NCI-H1048 (cell line): ENCODE measurements around the gene SPEN.
A peak's percentile ranks its signal among the peaks of the same experiment; 100 is the strongest.
"Not testable (repeated sequence)": the region's sequence is repeated elsewhere in the genome, so short reads cannot be mapped to it uniquely, and the experiment has no call there.

Experiments used
- DNase-seq: peaks from one replicate; lab custom pipeline; 2025; lab: John Stamatoyannopoulos, UW

SPEN gene, protein sequence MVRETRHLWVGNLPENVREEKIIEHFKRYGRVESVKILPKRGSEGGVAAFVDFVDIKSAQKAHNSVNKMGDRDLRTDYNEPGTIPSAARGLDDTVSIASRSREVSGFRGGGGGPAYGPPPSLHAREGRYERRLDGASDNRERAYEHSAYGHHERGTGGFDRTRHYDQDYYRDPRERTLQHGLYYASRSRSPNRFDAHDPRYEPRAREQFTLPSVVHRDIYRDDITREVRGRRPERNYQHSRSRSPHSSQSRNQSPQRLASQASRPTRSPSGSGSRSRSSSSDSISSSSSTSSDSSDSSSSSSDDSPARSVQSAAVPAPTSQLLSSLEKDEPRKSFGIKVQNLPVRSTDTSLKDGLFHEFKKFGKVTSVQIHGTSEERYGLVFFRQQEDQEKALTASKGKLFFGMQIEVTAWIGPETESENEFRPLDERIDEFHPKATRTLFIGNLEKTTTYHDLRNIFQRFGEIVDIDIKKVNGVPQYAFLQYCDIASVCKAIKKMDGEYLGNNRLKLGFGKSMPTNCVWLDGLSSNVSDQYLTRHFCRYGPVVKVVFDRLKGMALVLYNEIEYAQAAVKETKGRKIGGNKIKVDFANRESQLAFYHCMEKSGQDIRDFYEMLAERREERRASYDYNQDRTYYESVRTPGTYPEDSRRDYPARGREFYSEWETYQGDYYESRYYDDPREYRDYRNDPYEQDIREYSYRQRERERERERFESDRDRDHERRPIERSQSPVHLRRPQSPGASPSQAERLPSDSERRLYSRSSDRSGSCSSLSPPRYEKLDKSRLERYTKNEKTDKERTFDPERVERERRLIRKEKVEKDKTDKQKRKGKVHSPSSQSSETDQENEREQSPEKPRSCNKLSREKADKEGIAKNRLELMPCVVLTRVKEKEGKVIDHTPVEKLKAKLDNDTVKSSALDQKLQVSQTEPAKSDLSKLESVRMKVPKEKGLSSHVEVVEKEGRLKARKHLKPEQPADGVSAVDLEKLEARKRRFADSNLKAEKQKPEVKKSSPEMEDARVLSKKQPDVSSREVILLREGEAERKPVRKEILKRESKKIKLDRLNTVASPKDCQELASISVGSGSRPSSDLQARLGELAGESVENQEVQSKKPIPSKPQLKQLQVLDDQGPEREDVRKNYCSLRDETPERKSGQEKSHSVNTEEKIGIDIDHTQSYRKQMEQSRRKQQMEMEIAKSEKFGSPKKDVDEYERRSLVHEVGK (N-terminal part only)

GRCh38 chr1:15847100-15847892, at the start of gene SPEN:
Gene SPEN (plus strand): TSS chr1:15847707. CDS start chr1:15848068, 361 bp downstream.
- peak; percentile 98 for DNase-seq

DNA sequence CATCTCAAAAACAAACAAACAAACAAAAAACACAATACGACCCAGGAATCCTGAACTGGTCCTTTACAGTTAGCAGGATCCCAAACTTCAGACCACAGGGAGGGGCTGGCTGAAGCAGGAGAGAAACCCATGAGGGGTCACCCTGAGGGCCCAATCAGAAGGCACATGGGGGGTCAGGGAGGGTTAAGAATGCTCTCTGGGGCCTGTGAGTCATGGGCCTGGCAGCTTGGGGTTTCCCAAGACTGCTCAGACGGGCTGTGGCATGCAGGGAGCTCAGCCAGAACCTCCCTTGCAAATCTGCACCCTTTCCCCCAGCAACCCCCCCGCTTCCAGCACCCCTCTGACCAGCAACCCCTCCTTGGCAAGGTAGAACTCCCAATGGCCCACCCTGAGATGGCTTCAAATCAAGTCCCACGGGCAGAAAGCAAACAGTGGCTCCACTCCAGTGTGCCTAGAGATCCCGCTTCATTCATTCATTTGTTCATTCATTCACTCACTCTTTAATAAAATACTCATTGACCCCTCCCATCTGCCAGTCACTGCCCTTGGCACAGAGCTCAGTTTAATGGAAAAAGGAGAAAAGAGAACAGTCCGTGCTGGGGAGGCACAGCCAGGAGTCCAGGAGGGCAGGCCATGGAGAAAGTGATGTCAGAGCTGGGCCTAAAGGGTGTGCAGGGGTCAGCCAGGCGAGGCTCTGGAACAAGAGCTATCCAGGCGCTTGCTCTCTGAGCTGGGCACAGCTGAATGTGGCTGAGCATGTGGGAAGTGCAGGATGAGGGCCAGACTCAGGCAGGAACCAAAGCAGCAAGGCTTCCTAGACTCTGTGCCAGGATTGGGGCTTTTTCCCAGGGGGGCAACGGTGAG, 48.3 kb upstream of the SPEN start:
- no peak for DNase-seq

GRCh38 chr1:15799928-15800835, 47.3 kb upstream of the SPEN start:
- no peak for DNase-seq

DNA sequence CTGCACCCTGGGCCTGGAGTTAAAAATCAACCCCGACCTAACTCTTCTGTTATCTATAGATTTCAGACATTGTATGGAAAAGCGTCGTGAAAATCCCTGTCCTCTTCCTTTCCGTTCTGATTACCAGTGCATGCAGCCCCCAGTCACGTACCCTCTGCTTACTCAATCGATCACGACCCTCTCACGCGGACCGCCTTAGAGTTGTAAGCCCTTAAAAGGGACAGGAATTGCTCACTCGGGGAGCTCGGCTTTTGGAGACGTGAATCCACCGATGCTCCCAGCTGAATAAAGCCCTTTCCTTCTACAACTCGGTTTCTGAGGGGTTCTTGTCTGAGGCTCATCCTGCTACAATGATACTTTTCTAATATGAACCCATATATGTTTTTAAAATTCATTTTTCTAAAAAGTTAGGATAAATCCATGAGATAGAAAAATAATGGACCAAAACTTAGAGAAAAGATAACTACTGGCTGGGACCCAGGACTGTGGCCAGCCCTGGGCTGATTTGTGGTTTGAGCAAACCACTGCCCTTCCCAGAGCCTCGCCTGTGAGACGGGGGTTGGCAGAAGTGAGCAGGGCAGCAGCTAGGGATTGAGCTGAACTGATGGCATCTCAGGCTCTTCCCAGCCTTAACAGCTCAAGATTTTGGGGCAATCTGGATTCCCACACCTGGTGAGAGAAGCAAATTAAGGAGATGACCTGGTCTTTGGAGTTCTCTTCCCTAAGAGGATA, 45.1 kb upstream of the SPEN start:
- no peak for DNase-seq

DNA sequence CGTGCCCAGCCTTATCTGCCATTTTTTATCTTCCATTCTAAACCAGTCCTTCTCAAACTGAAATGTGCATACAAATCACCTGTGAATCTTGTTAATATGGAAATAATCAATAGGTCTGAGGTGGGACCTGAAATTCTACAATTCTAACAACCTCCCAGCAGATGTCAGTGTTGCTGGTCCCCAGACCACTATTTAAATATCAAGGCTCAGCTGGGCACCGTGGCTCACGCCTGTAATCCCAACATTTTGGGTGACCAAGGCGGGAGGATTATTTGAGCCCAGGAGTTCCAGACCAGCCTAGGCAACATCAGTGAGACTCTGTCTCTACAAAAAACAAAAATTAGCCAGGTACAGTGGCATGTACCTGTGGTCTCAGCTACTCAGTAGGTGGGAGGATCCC, 44.1 kb upstream of the SPEN start:
- no peak for DNase-seq

DNA sequence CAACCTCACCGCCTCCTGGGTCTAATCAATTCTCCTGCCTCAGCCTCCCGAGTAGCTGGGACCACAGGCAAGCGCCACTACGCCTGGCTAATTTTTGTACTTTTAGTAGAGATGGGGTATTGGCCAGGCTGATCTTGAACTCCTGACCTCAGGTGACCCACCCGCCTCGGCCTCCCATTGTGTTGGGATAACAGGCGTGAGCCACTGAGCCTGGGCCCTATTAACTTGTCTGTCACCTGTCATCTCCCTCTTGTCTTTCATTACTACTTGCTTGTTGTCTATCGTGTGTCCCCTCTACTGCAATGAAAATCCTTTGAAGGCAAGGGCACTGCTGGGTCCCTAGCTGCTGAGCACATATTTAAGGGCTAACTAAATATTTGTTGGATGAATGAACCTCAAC, 43.4 kb upstream of the SPEN start:
- no peak for DNase-seq

GRCh38 chr1:15807121-15807520, 40.4 kb upstream of the SPEN start:
- no peak for DNase-seq

GRCh38 chr1:15807549-15807948, 40.0 kb upstream of the SPEN start, which contains the start of gene UQCRHL:
Gene UQCRHL (minus strand): TSS chr1:15807649. CDS start chr1:15807649, 0 bp downstream.
- not testable (repeated sequence) for DNase-seq

GRCh38 chr1:15808955-15809354, 38.6 kb upstream of the SPEN start:
- DNase-seq: no peak

DNA sequence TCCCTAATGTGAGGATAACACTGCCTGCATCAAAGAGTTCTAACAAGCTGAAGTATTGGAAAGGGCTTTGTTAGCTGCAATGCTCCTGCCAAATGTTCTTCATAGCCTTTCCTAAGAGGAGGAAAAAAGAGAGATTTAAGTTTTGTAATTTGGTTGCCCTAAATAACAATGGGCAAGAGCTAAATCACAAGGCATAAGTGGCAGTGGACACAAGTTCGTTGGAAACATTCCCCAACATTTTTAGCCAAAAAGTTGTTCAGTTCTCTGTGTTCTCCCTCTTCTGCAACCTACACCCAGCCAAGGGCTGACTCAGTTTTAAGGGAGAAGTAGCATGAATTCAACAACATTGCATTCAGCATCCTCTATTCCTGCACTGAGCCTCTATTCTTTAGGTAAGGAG, 37.4 kb upstream of the SPEN start:
- no peak for DNase-seq

DNA sequence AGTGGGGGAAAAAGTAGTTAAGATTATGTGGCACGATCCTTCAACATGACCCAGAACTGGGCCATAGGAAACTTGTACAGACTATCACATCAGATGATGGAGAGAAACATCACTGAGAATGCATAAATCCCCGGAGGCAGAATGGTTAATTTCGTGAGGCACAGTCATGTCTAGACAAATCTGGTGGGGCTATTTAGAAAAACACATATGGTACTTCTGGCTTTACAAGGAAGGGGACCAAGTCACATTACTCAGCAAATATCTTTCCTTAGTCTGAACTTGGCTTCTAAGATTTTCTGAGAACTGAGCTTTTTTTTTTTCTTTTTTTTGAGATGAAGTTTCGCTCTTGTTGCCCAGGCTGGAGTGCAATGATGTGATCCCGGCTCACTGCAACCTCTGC, 30.8 kb upstream of the SPEN start:
- no peak for DNase-seq

DNA sequence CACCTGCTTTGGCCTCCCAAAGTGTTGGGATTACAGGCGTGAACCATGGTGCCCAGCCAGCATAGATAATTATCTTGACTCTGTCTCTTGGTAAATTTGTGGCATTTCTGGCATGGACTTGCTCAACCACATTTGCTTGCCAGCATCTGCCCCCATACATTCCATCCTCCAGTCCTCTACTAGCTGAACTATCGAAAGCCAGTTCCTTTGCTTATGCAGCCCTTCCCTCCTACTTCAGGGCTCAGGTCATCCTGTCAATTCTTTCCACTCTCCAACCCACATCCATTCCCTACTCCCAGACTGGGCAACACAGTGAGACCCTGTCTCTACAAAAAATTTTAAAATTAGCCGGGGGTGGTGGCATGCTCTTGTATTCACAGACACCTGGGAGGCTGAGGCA, 27.0 kb upstream of the SPEN start:
- no peak for DNase-seq

- no peak for DNase-seq
Measured at GRCh38 chr1:15825800-15826199, 21.7 kb upstream of the SPEN start.

- DNase-seq: no peak
Measured at GRCh38 chr1:15826810-15827507, 20.5 kb upstream of the SPEN start.

GRCh38 chr1:15827567-15827966, 19.9 kb upstream of the SPEN start:
- not testable (repeated sequence) for DNase-seq

GRCh38 chr1:15828931-15829330, 18.6 kb upstream of the SPEN start:
- not testable (repeated sequence) for DNase-seq

GRCh38 chr1:15830258-15830657, 17.2 kb upstream of the SPEN start:
- DNase-seq: no peak

DNA sequence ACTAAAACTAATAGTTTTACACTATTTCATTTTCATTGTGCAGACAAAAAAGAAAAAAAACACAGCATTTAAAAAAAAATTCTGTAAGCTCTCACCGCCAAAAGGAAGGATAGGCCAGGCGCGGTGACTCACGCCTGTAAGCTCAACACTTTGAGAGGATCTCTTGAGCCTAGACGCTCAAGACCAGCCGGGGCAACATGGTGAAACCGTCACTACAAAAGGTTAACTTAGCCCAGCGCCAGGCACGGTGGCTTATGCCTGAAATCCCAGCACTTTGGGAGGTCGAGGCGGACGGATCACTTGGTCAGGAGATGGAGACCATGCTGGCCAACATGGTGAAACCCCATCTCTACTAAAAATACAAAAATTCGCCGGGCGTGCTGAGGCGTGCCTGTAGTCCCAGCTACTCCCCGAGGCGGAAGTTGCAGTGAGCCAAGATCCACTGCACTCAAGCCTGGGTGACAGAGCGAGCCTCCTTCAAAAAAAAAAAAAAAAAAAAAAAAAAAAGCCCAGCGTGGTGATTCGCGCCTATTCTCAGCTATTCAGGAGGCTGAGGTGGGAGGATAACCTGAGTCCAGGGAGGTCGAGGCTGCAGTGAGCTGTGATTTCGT, 14.3 kb upstream of the SPEN start:
- no peak for DNase-seq
